ENCODE data around the gene LIN54.

DNA sequence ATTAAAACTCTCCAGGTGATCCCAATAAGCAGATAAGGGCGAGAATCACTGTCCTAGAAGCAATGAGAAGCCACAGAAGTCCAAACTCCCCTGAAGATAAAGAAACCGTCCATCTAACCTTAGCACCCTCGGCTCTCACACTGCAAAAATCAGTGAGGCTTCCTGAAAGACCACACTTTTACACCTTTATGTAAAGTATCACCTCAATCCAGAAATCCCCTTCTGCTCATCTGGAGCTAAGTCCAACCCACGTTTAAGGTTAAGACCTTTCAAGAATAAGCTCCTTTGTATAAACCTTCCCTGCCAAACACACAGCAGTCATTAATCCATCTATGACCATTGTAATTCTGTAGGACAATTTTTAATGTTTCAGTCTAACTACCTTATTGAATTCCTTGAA, 41.7 kb downstream of the LIN54 start:
- TF ChIP-seq, protein P1, sequence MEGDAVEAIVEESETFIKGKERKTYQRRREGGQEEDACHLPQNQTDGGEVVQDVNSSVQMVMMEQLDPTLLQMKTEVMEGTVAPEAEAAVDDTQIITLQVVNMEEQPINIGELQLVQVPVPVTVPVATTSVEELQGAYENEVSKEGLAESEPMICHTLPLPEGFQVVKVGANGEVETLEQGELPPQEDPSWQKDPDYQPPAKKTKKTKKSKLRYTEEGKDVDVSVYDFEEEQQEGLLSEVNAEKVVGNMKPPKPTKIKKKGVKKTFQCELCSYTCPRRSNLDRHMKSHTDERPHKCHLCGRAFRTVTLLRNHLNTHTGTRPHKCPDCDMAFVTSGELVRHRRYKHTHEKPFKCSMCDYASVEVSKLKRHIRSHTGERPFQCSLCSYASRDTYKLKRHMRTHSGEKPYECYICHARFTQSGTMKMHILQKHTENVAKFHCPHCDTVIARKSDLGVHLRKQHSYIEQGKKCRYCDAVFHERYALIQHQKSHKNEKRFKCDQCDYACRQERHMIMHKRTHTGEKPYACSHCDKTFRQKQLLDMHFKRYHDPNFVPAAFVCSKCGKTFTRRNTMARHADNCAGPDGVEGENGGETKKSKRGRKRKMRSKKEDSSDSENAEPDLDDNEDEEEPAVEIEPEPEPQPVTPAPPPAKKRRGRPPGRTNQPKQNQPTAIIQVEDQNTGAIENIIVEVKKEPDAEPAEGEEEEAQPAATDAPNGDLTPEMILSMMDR (IDR thresholded peaks at IDR 0.05; ENCODE audit: insufficient read depth, low read depth, low read length): no peak
- no peak for TF ChIP-seq EZH2 (IDR thresholded peaks at IDR 0.05; ENCODE audit: insufficient read depth, low read length)

Data from astrocyte (in vitro differentiated cells and primary cell).